GM12801 (cell line): ENCODE results near the gene ATG7.

Experiments
- TF ChIP-seq, protein P1 (sequence below): IDR thresholded peaks from one replicate; pipeline ENCODE4 v1.5.1; 2011; ENCODE audit warnings: control low read depth; ENCODE audit not compliant: insufficient read length; ENCODE audit errors: extremely low read depth

The ATG7 gene

GRCh38 chr3:11546657-11547302 is 274.6 kb downstream of the ATG7 start:
- TF ChIP-seq, protein P1, sequence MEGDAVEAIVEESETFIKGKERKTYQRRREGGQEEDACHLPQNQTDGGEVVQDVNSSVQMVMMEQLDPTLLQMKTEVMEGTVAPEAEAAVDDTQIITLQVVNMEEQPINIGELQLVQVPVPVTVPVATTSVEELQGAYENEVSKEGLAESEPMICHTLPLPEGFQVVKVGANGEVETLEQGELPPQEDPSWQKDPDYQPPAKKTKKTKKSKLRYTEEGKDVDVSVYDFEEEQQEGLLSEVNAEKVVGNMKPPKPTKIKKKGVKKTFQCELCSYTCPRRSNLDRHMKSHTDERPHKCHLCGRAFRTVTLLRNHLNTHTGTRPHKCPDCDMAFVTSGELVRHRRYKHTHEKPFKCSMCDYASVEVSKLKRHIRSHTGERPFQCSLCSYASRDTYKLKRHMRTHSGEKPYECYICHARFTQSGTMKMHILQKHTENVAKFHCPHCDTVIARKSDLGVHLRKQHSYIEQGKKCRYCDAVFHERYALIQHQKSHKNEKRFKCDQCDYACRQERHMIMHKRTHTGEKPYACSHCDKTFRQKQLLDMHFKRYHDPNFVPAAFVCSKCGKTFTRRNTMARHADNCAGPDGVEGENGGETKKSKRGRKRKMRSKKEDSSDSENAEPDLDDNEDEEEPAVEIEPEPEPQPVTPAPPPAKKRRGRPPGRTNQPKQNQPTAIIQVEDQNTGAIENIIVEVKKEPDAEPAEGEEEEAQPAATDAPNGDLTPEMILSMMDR: no peak

GRCh38 chr3:11547498-11547897 is 275.3 kb downstream of the ATG7 start:
- TF ChIP-seq, protein P1: no peak

GRCh38 chr3:11548721-11549131 is 276.5 kb downstream of the ATG7 start:
- TF ChIP-seq, protein P1: no peak

DNA sequence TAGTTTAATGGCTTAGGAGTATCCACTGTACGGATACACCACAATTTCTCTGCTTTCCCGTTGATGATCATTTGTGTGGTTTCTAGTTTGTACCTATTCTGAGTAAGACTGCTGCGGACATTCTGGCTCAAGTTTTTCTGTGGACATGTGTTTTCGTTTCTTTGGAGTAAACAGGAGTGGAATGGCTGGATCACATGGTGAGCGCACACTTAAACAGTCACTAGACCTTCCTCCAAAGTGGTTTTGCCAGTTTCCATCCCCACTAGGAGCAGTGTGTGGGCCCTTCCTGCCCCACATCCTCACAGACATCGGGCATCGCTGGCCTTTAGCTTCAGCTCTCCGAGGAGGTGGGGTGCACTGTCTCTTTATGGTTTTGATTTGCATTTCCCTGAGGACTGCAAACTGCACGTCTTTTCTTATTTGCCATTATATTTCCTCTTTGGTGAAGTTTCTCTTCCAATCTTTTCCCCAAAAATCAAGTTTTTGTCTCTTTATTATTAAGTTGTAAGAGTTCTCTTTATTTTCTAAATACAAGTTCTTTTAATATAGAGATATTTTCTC is 277.5 kb downstream of the ATG7 start:
- TF ChIP-seq, protein P1: no peak

DNA sequence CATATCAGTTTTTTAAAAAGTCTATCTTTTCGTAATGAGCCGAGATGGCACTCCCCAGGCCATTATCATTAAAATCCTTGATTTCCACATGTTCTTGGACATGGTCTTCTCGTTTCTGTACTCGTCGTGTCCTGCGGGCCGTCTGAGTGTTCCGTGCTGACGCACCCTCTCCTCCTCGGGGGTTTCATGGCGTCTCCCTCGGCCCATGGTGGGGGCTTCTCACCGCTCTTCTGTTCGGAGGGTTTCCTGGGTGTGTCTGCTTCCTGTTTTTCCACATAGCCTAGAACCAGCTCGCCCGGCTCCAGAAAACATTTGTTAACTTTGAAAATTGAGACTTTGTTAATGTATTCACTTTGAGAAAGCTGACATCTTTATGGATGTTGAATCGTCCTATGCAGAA is 278.8 kb downstream of the ATG7 start:
- TF ChIP-seq, protein P1: no peak

- TF ChIP-seq, protein P1: no peak
Observed at GRCh38 chr3:11552289-11553264, 280.4 kb downstream of the ATG7 start.

DNA sequence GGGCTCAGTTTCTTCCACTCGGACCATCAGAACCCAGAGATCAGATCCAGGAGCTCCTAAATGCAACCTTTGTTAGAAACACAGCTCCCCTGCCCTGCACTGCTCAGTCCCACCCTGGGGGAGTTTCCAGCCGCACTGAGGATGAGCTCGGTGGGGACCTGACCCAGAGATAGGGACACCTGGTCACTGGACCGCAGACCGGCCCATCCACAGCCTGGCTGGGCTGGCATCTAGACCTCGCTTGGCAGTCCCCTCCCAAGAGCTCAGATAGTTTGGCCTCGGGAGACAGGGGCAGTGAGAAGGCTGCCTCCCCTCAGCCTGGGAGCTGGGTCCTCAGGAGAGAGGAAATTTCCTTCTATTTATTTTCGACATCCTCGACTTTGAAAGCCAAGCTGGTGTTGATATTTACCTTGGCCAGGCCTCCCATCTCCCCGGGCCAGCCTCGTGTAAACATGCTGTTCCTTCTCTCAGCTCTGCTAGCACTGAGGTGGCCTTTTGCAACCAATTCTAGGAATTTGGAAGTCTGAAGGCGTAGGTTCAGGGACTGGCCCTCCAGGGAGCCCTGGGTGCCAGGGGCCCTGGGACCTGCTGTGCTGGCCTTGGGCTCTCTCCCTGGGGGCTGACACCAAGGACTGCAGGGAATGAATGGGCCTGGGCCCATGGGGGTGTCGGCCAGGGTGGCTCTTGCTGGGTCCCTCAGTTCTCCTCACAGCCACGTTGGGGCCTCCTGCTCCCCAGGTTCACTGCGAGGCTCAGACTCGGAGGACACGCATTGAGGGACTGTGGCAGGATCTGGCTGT is 281.4 kb downstream of the ATG7 start:
- TF ChIP-seq, protein P1: no peak
